ENCODE data around the gene DPY19L3.

DNA sequence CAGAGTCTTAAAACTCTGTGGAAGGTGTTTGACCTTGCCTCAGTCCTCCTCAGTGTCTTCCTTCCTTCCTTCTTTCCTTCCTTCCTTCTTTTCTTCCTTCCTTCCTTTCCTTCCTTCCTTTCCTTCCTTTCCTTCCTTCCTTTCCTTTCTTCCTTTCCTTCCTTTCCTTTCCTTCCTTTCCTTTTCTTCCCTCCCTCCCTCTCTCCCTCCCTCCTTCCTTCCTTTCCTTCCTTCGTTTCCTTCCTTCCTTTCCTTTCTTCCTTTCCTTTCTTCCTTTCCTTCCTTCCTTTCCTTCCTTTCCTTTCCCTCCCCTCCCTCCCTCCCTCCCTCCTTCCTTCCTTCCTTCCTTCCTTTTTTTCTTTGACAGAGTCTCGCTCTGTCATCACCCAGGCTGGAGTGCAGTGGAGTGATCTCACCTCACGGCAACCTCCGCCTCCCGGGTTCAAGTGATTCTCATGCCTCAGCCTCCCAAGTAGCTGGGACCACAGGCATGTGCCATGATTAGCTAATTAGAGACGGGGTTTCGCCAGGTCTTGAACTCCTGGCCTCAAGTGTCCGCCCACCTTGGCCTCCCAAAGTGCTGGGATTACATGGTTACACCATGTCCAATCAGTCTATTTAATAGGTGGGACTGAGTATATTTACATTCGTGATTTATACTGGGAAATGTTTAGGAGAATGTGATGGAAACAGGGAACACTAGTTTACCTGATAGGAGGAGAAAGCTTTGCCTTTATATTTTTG, 43.8 kb upstream of the DPY19L3 start:
- TF ChIP-seq, protein P1, sequence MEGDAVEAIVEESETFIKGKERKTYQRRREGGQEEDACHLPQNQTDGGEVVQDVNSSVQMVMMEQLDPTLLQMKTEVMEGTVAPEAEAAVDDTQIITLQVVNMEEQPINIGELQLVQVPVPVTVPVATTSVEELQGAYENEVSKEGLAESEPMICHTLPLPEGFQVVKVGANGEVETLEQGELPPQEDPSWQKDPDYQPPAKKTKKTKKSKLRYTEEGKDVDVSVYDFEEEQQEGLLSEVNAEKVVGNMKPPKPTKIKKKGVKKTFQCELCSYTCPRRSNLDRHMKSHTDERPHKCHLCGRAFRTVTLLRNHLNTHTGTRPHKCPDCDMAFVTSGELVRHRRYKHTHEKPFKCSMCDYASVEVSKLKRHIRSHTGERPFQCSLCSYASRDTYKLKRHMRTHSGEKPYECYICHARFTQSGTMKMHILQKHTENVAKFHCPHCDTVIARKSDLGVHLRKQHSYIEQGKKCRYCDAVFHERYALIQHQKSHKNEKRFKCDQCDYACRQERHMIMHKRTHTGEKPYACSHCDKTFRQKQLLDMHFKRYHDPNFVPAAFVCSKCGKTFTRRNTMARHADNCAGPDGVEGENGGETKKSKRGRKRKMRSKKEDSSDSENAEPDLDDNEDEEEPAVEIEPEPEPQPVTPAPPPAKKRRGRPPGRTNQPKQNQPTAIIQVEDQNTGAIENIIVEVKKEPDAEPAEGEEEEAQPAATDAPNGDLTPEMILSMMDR (IDR thresholded peaks at IDR 0.05): no peak
- no peak for TF ChIP-seq POLR2A (IDR thresholded peaks at IDR 0.05)
- TF ChIP-seq POLR2AphosphoS5 (IDR thresholded peaks at IDR 0.05): peak; percentile 51
